ENCODE results near the gene CNTLN.

DNA sequence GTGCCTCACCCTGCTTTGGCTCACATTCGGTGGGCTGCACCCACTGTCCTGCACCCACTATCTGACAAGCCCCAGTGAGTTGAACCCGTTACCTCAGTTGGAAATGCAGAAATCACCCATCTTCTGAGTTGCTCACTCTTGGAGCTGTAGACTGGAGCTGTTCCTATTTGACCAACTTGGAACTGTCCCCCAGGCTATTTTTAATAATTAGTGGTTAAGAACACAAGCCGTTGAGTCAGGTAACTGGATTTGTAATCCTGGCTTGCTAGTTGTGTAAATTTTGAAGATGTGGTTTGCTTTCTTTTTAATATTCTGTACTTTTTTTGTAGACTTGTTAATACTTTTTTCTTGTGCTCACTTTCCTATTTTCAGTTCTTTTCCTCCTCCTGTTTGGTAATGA is 81.2 kb downstream of the CNTLN start:
- TF ChIP-seq, protein P1, sequence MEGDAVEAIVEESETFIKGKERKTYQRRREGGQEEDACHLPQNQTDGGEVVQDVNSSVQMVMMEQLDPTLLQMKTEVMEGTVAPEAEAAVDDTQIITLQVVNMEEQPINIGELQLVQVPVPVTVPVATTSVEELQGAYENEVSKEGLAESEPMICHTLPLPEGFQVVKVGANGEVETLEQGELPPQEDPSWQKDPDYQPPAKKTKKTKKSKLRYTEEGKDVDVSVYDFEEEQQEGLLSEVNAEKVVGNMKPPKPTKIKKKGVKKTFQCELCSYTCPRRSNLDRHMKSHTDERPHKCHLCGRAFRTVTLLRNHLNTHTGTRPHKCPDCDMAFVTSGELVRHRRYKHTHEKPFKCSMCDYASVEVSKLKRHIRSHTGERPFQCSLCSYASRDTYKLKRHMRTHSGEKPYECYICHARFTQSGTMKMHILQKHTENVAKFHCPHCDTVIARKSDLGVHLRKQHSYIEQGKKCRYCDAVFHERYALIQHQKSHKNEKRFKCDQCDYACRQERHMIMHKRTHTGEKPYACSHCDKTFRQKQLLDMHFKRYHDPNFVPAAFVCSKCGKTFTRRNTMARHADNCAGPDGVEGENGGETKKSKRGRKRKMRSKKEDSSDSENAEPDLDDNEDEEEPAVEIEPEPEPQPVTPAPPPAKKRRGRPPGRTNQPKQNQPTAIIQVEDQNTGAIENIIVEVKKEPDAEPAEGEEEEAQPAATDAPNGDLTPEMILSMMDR (IDR thresholded peaks at IDR 0.05), result no peak
- no peak for TF ChIP-seq POLR2AphosphoS5 (IDR thresholded peaks at IDR 0.05)
